Trophoblast cell (in vitro differentiated cells and primary cell): Measurements from ENCODE around the gene RPS27A.
"Not testable (repeated sequence)": the region's sequence is repeated elsewhere in the genome, so short reads cannot be mapped to it uniquely, and the experiment has no call there.

Source experiments
- DNase-seq, 2 donors: peaks; one replicate each; pipeline ENCODE4 v3.0.0-alpha.2; 2016
- H2AFZ ChIP-seq: 2 replicates; pipeline ENCODE4 v1.6.1; 2013; ENCODE audit warnings: low read length, moderate library complexity, mild to moderate bottlenecking; ENCODE audit not compliant: insufficient read depth, poor library complexity
- H2AK5ac ChIP-seq: 2 replicates; pipeline ENCODE4 v1.6.1; 2013; ENCODE audit warnings: mild to moderate bottlenecking, low read length
- H2BK120ac ChIP-seq: 2 replicates; pipeline ENCODE4 v1.6.1; 2013; ENCODE audit warnings: low read length, mild to moderate bottlenecking, moderate library complexity; ENCODE audit not compliant: insufficient read depth, poor library complexity
- H2BK12ac ChIP-seq: 2 replicates; pipeline ENCODE4 v1.6.1; 2013; ENCODE audit warnings: mild to moderate bottlenecking, low read length, moderate library complexity
- H2BK5ac ChIP-seq: 2 replicates; pipeline ENCODE4 v1.6.1; 2013; ENCODE audit warnings: low read length, low read depth, moderate library complexity, mild to moderate bottlenecking; ENCODE audit not compliant: poor library complexity
- H3K14ac ChIP-seq: 2 replicates; pipeline ENCODE4 v1.6.1; 2013; ENCODE audit warnings: mild to moderate bottlenecking, low read length
- H3K18ac ChIP-seq: 2 replicates; pipeline ENCODE4 v1.6.1; 2013; ENCODE audit warnings: mild to moderate bottlenecking, low read length
- H3K23ac ChIP-seq: 2 replicates; pipeline ENCODE4 v1.6.1; 2013; ENCODE audit warnings: low read length
- H3K27ac ChIP-seq: 2 replicates; pipeline ENCODE4 v1.5.1; 2013; ENCODE audit warnings: low read depth, mild to moderate bottlenecking, inconsistent platforms, low read length, moderate library complexity
- H3K27me3 ChIP-seq: 2 replicates; pipeline ENCODE4 v1.6.1; 2013; ENCODE audit warnings: inconsistent platforms, mild to moderate bottlenecking, low read length, moderate library complexity; ENCODE audit not compliant: insufficient read depth
- H3K36me3 ChIP-seq, 2 experiments: 1 replicate in 1 of 2; 2 replicates in 1 of 2; pipeline ENCODE4 v1.6.1; 2013; ENCODE audit warnings: low read length in 2 of 2, mild to moderate bottlenecking in 2 of 2, moderate library complexity in 1 of 2; ENCODE audit not compliant: insufficient read depth in 2 of 2, control insufficient read depth in 1 of 2
- H3K4ac ChIP-seq: 2 replicates; pipeline ENCODE4 v1.6.1; 2013; ENCODE audit warnings: low read depth, mild to moderate bottlenecking, low read length, moderate library complexity
- H3K4me1 ChIP-seq, 2 experiments: 1 replicate in 1 of 2; 2 replicates in 1 of 2; pipeline ENCODE4 v1.6.1; 2013; ENCODE audit warnings: low read length in 2 of 2, mild to moderate bottlenecking in 2 of 2, moderate library complexity in 1 of 2; ENCODE audit not compliant: insufficient read depth in 2 of 2, control insufficient read depth in 1 of 2
- H3K4me2 ChIP-seq: 2 replicates; pipeline ENCODE4 v1.6.1; 2013; ENCODE audit warnings: inconsistent platforms, mild to moderate bottlenecking, low read length, moderate library complexity
- H3K4me3 ChIP-seq: 2 replicates; pipeline ENCODE4 v1.5.1; 2013; ENCODE audit warnings: mild to moderate bottlenecking, low read depth, low read length, inconsistent platforms
- H3K79me1 ChIP-seq: one replicate; pipeline ENCODE4 v1.6.1; 2013; ENCODE audit warnings: low read length
- H3K79me2 ChIP-seq: 2 replicates; pipeline ENCODE4 v1.6.1; 2013; ENCODE audit warnings: low read length, mild to moderate bottlenecking; ENCODE audit not compliant: control insufficient read depth, insufficient read depth, poor library complexity
- H3K9ac ChIP-seq: 2 replicates; pipeline ENCODE4 v1.6.1; 2013; ENCODE audit warnings: mild to moderate bottlenecking, low read length
- H3K9me3 ChIP-seq: 2 replicates; pipeline ENCODE4 v1.6.1; 2013; ENCODE audit warnings: low read depth, mild to moderate bottlenecking, control low read depth, inconsistent platforms, low read length; ENCODE audit not compliant: insufficient read depth
- H4K12ac ChIP-seq: 2 replicates; pipeline ENCODE4 v1.6.1; 2013; ENCODE audit warnings: low read depth, mild to moderate bottlenecking, low read length, moderate library complexity
- H4K8ac ChIP-seq: 2 replicates; pipeline ENCODE4 v1.6.1; 2013; ENCODE audit warnings: low read depth, mild to moderate bottlenecking, low read length, moderate library complexity
- H4K91ac ChIP-seq: one replicate; pipeline ENCODE4 v1.6.1; 2013; ENCODE audit warnings: low read depth, mild to moderate bottlenecking, low read length, moderate library complexity
- WGBS: extraction: QIAGEN DNeasy Blood & Tissue Kit; methylation state at CpG from one replicate; pipeline ENCODE4 v1.1.7; 2013; ENCODE audit warnings: missing lambda C conversion rate; ENCODE audit not compliant: insufficient read length, insufficient coverage; ENCODE audit errors: extremely low coverage; 5-methylcytosine and 5-hydroxymethylcytosine counted together

RPS27A gene

GRCh38 chr2:55247025-55247424 is 14.5 kb downstream of the RPS27A start:
- Histone ChIP-seq H3K18ac (no peak overlapping the region), H4K12ac (no peak overlapping the region), H3K4me1 (no peaks in the 10 kb centered on the region), H3K27ac (no peak overlapping the region), H4K8ac (no peak overlapping the region), H2AK5ac (no peak overlapping the region), H3K9ac (no peak overlapping the region), H3K9me3 (no peaks in the 10 kb centered on the region), H3K36me3 (peaks cover 8 to 16% of the 10 kb centered on the region in 2 experiments), H2BK120ac (no peak overlapping the region), H3K23ac (no peak overlapping the region), H3K79me2 (no peaks in the 10 kb centered on the region), H3K79me1 (no peaks in the 10 kb centered on the region), H4K91ac (no peak overlapping the region), H2BK12ac (no peak overlapping the region), H3K4me3 (no peak overlapping the region), H2AFZ (no peak overlapping the region), H3K4me2 (no peak overlapping the region), H2BK5ac (no peak overlapping the region), H3K27me3 (no peaks in the 10 kb centered on the region), H3K14ac (no peak overlapping the region), H3K4ac (no peak overlapping the region)
- WGBS, result no CpG with 5 or more reads among the region's 5 CpGs
- peak in 1 of 2 donors; percentile 38 for DNase-seq

- Histone ChIP-seq H3K4ac (no peak overlapping the region), H2BK12ac (no peak overlapping the region), H3K4me3 (no peak overlapping the region), H2BK5ac (no peak overlapping the region), H3K79me1 (no peaks in the 10 kb centered on the region), H3K9ac (no peak overlapping the region), H4K91ac (no peak overlapping the region), H3K23ac (no peak overlapping the region), H3K18ac (no peak overlapping the region), H3K79me2 (no peaks in the 10 kb centered on the region), H4K8ac (no peak overlapping the region), H3K4me1 (no peaks in the 10 kb centered on the region), H3K36me3 (peaks cover 16 to 18% of the 10 kb centered on the region in 2 experiments), H2BK120ac (no peak overlapping the region), H2AK5ac (no peak overlapping the region), H3K4me2 (no peak overlapping the region), H3K27ac (no peak overlapping the region), H3K9me3 (no peaks in the 10 kb centered on the region), H3K27me3 (no peaks in the 10 kb centered on the region), H2AFZ (no peak overlapping the region), H4K12ac (no peak overlapping the region), H3K14ac (no peak overlapping the region)
- DNase-seq, result no peak
- WGBS, result no CpG with 5 or more reads among the region's 3 CpGs
Observed at GRCh38 chr2:55252832-55253231, 20.3 kb downstream of the RPS27A start.

GRCh38 chr2:55259586-55259985 is 27.1 kb downstream of the RPS27A start:
- DNase-seq, H3K79me1 ChIP-seq, H3K27me3 ChIP-seq, H3K27ac ChIP-seq, H3K18ac ChIP-seq, H3K4me1 ChIP-seq, H3K4me2 ChIP-seq, H4K12ac ChIP-seq, H2AFZ ChIP-seq, H2BK5ac ChIP-seq, H2AK5ac ChIP-seq, H3K4me3 ChIP-seq, H3K9ac ChIP-seq, H4K8ac ChIP-seq, H3K4ac ChIP-seq, H3K9me3 ChIP-seq, H3K23ac ChIP-seq, H2BK120ac ChIP-seq, H3K79me2 ChIP-seq, H4K91ac ChIP-seq, H3K14ac ChIP-seq, H2BK12ac ChIP-seq: not testable (repeated sequence)
- H3K36me3 ChIP-seq, result peaks cover 14 to 26% of the 10 kb centered on the region in 2 experiments
- no CpG with 5 or more reads among the region's 3 CpGs for WGBS

- Histone ChIP-seq H3K9me3 (no peaks in the 10 kb centered on the region), H3K36me3 (peaks cover 7 to 8% of the 10 kb centered on the region in 2 experiments), H2BK5ac (peak overlapping the region; percentile 29), H3K23ac (no peak overlapping the region), H3K79me1 (peaks cover 3% of the 10 kb centered on the region), H2AFZ (peak overlapping the region; percentile 51), H2AK5ac (peak overlapping the region; percentile 20), H2BK12ac (no peak overlapping the region), H4K91ac (peak overlapping the region; percentile 68), H3K4me2 (peak overlapping the region; percentile 94), H3K79me2 (peaks cover 2% of the 10 kb centered on the region), H3K14ac (peak overlapping the region; percentile 80), H3K4me3 (peak overlapping the region; percentile 80), H3K4me1 (peaks cover 0 to 2% of the 10 kb centered on the region in 2 experiments), H3K4ac (peak overlapping the region; percentile 7), H3K27me3 (no peaks in the 10 kb centered on the region), H2BK120ac (peak overlapping the region; percentile 44), H3K9ac (peak overlapping the region; percentile 73), H3K27ac (peak overlapping the region; percentile 58), H4K12ac (peak overlapping the region; percentile 86), H4K8ac (peak overlapping the region; percentile 96), H3K18ac (peak overlapping the region; percentile 37)
- WGBS, result no CpG with 5 or more reads among the region's 13 CpGs
- DNase-seq, result no peak
Observed at GRCh38 chr2:55268288-55268906, 35.9 kb downstream of the RPS27A start.
